OCI-M2 (cell line): ENCODE data around the gene SPTB.

Source experiments
- DNase-seq: peaks from one replicate; lab custom pipeline; 2025; ENCODE audit not compliant: unreplicated experiment; lab: John Stamatoyannopoulos, UW

The SPTB gene

DNA sequence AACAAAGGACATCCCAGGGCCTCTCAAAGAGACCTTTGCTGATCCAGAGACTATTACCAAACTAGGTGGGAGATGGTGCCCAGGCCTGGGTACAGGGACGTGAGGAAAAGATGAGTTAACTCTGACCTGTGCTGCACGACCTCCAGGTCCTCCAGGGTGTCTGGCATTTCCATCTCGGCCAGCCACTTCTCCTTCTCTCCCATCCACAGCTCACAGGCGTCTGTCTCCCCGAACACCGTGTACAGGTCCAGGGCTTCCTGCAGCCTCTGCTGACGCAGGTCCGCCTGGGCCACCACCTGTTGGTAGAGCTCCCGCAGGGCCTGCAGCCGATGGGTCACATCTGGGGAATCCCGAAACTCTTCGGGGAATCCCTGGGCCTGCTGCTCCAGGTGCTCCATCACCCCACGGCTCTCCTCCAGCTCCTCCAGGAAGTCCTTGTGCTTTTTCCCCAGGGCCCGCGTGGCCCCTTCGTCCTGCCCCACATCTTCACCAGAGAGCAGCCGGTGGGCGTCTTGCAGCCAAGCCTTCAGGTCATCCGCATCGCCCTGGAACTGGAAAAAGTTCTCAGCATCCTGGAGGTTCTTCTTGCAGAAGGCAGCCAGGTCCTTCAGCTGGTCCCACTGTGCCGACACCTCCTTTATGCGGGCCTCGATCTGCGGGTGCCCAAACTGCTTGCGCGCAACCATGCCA, 86.7 kb downstream of the SPTB start:
- no peak for DNase-seq

DNA sequence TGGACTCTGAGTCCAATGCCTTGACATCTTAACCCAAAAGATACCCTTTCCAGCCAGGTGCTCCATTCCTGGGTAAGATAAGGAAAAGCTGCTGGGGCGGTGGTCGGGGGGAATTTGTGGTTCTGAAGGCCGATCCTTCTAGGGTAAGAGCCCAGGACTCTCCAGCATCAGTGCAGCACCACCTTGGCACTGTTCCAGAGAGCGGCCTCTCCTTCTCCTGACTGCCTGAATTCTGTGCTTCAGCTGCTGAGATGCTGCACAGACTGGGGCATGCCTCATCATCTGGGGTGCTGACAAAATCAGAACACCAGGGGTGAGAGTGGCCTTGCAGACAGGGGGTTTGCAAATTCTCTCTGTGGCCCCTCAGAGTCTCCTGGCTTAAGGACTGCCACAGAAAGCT, 87.5 kb downstream of the SPTB start:
- DNase-seq, result no peak

DNA sequence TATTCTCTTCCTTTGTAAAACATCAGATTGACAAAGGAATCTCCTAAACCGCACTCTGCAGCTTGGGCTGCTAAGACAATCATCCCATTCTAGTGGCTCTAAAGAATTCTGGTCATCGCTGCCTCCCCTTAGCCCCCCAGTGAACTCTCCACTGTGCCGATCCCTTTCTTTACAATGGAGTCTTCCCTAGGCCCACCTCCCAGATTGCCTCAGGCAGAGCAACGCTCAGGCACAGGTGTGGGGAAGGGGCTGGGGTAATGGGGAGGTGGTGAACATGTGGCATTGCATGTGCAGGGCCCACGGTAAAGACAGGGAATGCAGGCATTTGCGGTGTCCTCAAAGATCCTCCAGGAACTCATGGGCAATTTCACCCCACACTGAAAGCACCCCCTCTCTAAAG, 89.2 kb downstream of the SPTB start:
- DNase-seq, result no peak

DNA sequence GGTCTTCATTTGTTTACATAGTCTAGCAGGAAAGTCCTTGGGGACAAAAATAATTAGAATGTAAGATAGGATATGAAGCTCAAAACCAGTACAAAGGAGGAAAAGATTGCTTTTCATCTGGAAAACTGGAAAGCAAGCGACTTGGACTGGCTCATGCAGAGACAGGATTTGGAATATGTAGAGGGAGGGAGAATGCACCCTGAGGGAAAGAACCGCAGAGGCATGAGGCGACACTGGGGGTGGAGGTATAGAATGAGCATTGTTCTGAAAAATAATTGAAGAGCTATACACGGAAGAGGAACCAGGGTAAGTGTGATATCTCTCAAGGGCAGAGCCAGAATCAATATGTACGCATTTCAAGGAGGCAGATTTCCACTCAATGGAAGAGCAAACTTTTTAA, 90.0 kb downstream of the SPTB start:
- DNase-seq, result no peak

DNA sequence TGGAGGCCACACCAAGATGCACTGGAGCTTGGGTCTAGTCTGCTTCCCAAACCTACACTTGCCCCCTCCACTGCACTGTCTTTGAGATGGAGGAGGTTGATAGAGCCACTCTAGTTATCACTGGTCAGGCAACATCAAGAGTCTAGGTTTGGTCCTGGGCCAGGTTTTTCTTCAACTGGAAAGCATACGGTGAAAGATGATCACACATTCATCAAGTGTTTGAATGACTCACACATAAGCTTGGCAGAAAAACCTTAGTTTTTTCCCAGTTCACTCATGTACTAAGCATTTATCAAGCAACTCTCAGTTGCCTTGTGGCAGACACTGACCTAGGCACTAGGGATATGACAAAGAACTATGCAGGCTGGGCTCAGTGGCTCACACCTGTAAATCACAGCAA, 91.0 kb downstream of the SPTB start:
- no peak for DNase-seq

DNA sequence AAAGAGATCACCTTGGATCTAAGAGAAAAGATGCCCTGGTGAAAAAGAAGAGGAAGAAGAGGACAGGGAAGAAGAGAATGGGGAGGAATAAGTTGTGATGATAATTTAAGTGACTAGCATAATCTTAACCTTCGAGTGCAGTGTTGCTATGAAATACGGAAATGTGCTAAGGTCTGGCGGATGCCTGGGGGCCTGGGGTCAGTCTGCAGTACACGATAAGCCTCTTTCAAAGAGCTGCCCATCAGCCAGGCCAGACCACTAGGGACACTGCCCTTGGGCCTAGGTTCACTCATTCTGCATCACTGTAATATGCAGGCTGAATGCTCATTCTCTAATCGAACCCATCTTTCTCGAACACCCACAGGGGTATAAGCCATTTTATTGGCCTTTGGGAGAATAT, 92.1 kb downstream of the SPTB start:
- DNase-seq, result no peak

DNA sequence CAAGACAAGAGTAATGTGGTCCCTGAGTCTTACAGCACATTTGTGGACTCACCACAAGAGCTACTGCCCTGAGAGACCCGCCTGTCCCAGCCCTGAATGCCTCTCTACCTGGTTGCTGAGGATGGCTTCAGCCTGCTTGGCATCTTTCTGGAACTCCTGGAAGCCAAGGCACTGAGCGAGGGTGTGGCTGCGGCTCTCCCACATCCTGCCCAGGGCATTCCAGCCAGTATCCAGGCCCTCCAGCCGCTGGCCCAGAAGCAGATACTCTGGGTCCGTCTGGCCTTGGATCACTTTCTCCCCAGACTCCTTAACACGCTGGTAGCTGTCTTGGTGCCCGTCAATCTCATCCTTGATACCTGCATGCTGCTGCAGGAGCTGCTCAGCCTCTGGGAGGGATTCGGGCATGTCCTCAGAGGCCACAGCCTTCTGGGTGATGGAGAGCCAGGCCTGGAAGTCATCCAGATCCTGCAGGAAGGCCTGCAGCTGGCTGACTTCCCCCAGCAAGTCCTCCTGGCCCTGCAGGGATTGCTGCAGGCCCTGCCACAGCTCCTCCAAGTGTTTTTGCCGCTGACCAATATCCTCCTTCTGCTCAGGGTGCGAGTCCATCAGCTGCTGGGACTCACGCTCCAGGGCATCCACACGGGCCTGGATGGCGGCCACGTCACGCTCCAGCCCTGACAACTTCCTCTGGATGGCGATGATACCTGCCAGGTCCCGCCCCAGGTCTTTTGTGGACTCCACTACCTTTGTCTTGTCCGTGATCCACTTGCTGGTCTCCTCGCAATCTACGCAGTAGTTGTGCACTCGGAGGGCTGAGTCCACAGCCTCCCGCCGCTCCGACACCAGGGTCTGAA, 93.2 kb downstream of the SPTB start:
- DNase-seq, result no peak

DNA sequence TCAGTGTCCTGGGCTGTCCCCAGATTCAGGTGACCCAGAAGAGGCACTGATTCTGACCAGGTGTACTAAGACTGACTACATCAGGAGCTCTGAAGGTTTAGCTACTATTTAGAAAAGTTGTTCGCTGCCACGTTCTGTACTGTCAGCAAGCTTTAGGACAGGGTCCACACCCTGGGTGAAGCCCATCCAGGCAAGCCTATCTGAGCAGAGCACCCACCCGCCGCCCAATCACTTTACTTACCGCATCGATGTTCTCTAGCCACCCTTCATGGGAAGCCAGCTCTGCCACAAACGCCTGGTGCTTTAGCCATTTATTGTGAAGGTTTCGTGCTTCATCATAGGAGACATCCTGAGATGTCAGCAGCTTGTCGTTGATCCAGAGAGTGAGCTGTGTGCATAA, 95.7 kb downstream of the SPTB start:
- no peak for DNase-seq

DNA sequence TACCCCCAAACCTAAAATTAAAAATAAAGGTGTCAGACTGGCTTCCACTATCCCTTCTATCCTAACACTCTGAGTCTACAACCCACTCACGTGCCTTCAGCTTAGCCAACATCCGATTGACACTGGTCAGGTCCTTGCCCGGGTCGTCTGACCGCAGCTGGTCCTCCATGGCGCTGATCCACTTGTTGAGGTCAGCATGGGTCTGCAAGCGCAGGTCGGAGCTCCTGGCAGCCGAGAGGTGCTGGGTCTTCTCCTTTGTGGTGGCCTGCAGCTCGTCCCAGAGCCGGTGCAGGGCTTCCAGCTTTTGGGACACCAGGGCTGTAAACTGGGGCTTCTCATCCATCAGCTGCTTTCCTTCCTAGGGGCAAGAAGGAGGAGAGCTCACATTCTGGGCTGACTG, 97.5 kb downstream of the SPTB start:
- no peak for DNase-seq

DNA sequence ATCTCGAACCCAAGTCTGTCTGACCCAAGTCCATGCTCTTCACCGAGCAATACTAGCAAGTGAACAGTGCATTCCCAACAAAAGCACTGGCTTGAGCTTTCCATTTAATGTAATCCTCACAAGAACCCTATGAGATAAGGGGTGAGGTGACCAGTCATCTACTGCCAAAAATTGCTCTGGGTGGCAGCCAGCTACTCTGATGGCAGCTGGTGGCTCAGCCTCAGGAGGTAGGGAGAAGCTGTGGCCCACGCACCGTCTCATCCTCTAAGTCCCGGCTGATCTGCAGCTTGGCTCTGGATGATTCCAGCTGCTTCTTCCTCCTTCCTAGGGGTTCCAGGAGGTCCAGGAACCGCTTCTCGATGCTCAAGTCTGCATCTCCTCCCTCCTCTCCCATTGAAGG, 100.2 kb downstream of the SPTB start:
- DNase-seq, result no peak

DNA sequence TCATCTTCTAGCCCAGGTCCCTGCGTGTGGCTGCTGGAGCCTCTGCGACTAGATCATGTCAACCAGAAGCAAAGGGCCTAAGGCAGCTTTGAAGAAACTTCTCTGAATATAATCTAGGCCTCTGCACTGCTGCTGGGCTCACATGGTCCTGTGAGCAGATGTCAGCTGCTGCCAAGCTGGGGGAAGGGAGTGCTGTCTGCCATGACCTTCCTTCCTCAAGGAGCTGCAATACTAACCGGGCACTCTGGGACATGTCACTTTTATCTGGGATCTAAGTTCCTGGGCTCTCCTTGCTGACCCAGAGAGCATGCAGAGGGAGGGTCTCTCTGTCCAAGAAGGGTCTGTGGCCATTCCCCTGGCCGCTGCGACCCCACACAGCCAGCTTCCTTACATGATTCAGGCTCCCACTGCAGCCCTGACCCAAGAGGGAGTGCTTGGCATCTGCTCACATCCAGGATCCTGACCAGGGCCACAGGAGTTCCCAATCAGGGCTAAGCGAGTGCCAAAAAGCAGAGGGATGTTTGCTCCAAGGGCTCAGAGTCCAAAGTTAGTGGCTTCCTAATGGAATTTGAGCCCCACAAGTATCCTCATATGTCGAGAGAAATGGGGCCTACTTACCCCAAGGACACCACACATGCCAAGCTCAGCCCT, 101.5 kb downstream of the SPTB start:
- DNase-seq, result no peak

DNA sequence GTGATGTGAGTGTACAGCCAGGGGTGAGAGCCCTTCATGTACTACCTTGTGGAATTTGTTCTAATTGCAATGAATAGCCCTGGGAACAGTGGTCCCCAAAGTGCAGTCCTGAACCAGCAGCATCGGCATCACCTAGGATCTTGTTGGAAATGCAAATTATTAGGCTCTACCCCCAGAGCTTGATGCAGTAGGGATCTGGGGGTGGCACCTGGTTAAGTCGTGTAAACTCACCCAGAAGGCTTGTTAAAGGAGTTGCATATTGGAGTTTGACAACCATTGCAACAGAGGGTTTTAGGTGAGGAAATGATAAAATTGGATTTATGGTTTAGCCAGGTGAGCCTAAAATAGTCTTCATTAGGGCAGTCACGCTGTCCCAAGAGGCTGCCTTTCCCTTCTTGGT, 102.2 kb downstream of the SPTB start:
- no peak for DNase-seq

DNA sequence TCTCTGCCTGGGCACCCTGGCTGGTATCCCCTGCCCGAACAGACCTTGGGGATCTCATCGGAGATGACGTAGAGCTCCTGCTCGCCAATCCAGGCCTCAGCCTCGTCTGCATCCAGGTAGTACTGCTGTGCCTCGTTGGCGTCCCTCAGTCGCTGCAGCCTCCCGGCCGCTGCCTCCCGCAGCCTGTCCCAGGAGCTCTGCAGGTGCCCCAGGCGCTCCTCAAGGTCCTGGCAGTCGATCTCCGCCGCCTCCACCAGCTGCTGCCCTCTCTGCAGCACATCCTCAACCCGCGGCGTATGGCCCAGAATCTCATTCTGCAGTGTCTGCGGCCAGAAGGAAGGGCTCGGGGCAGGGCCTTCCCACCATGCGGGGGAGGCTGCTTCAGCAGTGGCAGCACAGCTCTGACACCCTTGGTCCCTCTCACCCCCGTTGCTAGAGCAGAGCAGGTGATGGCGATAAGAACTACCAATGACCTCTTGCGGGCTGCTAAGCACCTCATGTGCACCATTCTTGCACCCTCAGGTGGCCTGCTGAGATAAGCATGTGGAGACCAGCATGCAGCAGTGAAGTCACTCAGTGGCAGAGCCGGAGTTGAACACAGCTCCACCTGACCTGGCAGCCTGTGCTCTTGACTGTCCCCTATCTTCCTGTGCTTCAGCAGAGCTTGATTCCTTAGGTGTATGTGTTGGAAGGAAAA, 104.5 kb downstream of the SPTB start:
- DNase-seq, result no peak

DNA sequence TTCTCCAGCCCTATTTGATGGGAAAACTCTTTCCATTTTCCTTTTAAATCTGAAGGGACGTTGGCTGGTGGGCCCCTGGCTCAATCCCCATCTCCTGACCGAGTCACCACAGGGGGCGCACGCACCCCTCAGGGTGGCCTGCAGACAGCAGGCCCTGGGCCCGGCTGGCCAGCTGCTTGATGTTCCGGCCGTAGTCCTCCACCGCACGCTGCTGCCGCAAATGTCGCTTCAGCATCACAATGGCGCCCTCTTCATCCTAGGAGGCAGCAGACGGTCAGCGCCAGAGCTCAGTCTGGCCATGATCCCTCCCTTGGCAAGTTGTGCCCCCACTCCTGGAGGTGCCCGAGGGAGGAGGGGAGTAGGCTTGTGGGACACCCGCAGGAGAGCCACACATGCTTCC, 105.4 kb downstream of the SPTB start:
- DNase-seq, result no peak

DNA sequence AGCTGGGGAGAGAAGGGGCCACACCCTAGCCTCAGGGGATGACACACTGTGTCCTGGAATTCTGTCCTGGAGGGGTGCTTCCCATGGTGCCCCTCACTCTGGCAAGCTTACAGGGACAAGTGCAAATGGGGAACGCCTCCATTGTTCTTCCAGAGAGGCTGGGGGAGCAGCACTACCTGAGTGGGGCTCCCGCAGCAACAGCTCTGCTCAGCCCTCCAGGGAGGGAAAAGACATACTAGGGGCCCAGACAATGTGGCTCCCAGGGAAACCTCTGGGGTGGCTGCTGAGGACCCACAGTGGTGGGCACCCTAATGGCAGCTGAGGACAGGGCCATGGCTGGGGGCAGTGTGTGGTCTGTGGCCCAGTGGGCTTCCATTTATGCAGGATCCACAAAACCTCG, 106.1 kb downstream of the SPTB start:
- no peak for DNase-seq

DNA sequence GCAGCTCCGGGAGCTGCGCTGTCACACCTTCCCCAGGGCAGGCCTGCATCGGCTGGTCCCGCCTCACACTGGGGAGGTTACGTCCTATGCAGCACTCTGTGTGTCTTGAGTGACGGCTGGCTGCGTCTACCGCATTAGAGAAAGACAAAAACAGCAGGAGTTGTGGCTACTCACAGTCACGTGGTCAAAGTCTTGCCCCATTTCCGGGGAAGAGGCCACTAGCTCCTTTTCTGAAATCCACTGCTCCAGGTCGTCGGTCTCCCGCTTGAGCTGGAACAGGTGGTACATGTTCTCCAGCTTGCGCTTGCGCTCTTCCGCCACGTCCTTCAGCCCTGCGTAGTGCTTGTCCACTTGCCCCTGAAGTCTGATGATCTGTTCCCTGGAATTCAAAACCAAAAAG, 106.7 kb downstream of the SPTB start:
- DNase-seq, result no peak

DNA sequence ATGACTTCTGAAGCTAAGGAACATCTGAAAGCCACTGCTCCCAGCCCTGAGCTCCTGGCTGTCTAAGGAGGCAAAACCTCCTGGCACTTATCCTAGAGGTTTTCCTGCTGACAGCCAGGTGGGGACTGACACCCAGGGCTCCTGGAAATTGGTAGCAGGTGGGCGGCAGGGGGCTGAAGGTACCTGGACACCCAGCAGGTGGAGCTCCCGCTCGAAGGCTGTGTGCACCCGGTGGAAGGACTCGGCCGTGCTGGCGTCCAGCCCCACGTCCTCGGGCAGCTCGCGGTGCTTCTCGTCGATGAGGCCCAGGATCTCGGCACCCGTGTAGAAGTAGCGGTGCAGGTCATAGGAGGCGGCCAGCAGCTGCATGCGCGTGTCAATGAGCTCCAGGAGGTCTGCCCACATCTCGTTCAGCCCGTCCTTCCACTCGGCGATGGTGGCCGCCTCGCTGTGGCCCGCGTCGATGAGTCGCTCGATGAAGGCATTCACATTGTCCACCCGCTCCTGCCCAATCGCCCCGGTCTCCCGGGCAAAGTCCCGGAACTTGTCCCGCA, 107.2 kb downstream of the SPTB start:
- DNase-seq, result no peak

DNA sequence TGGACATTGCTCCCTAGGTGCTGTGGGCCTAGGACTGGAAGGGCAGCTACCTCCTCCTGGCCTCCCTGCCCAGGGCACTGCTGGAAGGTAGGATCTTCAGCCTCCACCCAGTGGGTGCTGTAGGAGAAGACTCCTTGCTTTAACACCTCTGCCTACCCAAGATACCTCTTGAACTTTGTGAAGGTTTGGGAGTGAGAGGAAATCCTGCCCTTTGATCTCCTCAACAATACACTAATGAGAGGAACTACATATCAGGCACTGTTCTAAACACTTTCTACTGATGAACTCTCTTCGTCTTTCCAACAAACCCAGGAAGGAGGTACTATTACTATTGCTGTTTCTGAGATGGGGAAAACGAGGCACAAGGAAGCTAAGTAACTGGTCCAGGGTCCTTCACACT, 108.5 kb downstream of the SPTB start:
- no peak for DNase-seq

DNA sequence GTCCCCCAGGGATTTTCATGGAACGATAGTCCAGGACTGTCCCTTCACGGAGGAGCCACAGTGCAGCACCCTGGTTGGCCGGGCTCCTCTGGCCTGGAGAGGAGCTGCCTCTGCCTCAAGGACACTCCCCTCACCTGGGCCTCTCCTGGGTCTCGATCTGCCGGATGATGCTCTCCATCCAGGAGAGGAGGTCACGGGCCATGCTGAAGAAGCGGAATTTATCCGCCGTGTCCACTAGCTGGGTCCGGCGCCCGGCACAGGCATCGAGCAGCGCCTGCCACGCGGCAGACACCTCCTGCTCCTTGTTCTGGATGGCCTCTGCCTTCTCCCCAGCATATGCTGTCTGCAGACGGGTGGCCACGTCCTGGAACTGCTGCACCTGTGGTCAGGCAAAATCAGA, 109.0 kb downstream of the SPTB start:
- no peak for DNase-seq

DNA sequence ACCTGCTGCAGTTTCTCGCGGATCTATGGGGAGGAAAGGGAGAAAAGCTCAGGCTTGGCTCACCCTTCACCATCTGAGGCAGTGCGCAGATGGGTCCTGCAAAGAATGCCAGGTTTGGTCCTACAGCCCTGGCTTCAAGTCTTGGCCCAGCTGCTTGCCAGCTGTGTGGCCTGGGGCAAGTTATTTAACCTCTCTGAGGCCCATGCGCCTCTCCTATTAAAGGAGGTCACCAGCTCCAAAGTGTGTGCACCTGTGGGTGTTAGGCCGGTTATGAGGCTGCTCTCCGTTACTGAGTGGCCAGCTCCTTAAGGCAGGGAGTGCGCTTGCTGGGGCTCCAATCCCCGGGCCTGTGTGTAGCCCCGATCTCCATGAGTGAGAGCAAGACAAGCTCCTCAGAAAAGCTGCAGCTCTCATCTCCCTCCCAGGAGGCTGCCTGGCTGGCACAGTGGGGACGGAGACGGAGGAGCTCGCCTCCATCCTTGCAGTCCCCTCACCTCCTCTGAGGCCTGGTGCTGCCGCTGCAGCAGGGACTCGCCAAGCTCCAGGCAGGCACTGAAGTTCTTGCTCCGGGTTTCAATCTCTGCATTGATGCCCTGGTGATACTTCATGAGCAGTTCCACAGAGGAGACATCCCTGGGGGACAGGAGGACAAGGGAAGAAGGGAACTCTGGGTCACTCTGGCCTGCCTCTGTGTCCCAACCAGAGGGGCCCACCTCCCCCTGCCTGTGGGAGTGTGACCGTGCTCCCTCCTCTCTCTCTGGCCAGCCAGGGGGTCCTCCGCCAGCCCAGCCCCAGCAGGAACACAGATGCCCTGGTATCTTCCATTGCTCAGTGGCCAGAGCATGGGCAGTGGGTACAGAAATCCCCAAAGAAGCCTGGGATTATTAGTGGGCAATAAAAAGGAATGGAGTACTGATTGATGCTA, 110.3 kb downstream of the SPTB start:
- DNase-seq, result no peak
